H9 (cell line): ENCODE results near the gene ATP2B2. TPM values are rescaled to one million over a fixed set of nuclear protein-coding genes. Genes with fewer than 3 reads are reported as not detected.

Source experiments
- DNase-seq: peaks from one replicate; pipeline ENCODE4 v3.0.0-alpha.2; 2017
- H2AFZ ChIP-seq: one replicate; pipeline ENCODE4 v1.6.1; 2013; ENCODE audit warnings: mild to moderate bottlenecking, low read length, control low read depth, moderate library complexity
- H2AK5ac ChIP-seq: 2 replicates; pipeline ENCODE4 v1.6.1; 2013; ENCODE audit warnings: low read length, control low read depth, mixed read lengths; ENCODE audit not compliant: insufficient read length
- H2BK120ac ChIP-seq: one replicate; pipeline ENCODE4 v1.6.1; 2013; ENCODE audit warnings: low read depth, mild to moderate bottlenecking, low read length, control low read depth, inconsistent platforms; ENCODE audit not compliant: poor library complexity, severe bottlenecking
- H2BK12ac ChIP-seq: 2 replicates; pipeline ENCODE4 v1.6.1; 2013; ENCODE audit warnings: low read length, control low read depth, mixed read lengths, low read depth; ENCODE audit not compliant: insufficient read length
- H2BK15ac ChIP-seq: 2 replicates; pipeline ENCODE4 v1.6.1; 2013; ENCODE audit warnings: low read depth, low read length, control low read depth
- H2BK20ac ChIP-seq: one replicate; pipeline ENCODE4 v1.6.1; 2013; ENCODE audit warnings: low read depth, mild to moderate bottlenecking, low read length, control low read depth, inconsistent platforms; ENCODE audit not compliant: poor library complexity, severe bottlenecking
- H2BK5ac ChIP-seq: 2 replicates; pipeline ENCODE4 v1.6.1; 2013; ENCODE audit warnings: low read length, control low read depth, mixed read lengths; ENCODE audit not compliant: insufficient read length
- H3K14ac ChIP-seq: 2 replicates; pipeline ENCODE4 v1.6.1; 2013; ENCODE audit warnings: low read length, control low read depth; ENCODE audit not compliant: insufficient read depth
- H3K18ac ChIP-seq: 2 replicates; pipeline ENCODE4 v1.6.1; 2013; ENCODE audit warnings: low read depth, mild to moderate bottlenecking, mixed read lengths, low read length, control low read depth; ENCODE audit not compliant: insufficient read length
- H3K23ac ChIP-seq: 2 replicates; pipeline ENCODE4 v1.6.1; 2013; ENCODE audit warnings: low read length, control low read depth, mixed read lengths, low read depth; ENCODE audit not compliant: insufficient read length
- H3K23me2 ChIP-seq: 2 replicates; pipeline ENCODE4 v1.6.1; 2013; ENCODE audit warnings: low read depth, mild to moderate bottlenecking, mixed read lengths, low read length, control low read depth; ENCODE audit not compliant: insufficient read length, poor library complexity, severe bottlenecking
- H3K27ac ChIP-seq: 2 replicates; pipeline ENCODE4 v1.5.1; 2013; ENCODE audit warnings: low read length, control low read depth, mixed read lengths, low read depth; ENCODE audit not compliant: insufficient read length
- H3K27me3 ChIP-seq: 2 replicates; pipeline ENCODE4 v1.6.1; 2013; ENCODE audit warnings: low read length, control low read depth, inconsistent platforms; ENCODE audit not compliant: insufficient read depth
- H3K4ac ChIP-seq: 2 replicates; pipeline ENCODE4 v1.6.1; 2013; ENCODE audit warnings: low read depth, mild to moderate bottlenecking, control low read depth, inconsistent platforms, low read length, moderate library complexity
- H3K4me1 ChIP-seq: 2 replicates; pipeline ENCODE4 v1.6.1; 2013; ENCODE audit warnings: low read length, control low read depth, inconsistent platforms; ENCODE audit not compliant: insufficient read depth
- H3K4me2 ChIP-seq: 2 replicates; pipeline ENCODE4 v1.6.1; 2013; ENCODE audit warnings: low read length, control low read depth, mixed read lengths; ENCODE audit not compliant: insufficient read length, insufficient read depth
- H3K56ac ChIP-seq: 2 replicates; pipeline ENCODE4 v1.6.1; 2013; ENCODE audit warnings: low read depth, mild to moderate bottlenecking, mixed read lengths, low read length, control low read depth; ENCODE audit not compliant: insufficient read length
- H3K79me1 ChIP-seq: 2 replicates; pipeline ENCODE4 v1.6.1; 2013; ENCODE audit warnings: low read depth, mild to moderate bottlenecking, moderate library complexity, low read length, control low read depth, inconsistent platforms; ENCODE audit not compliant: insufficient read depth, poor library complexity, severe bottlenecking
- H3K79me2 ChIP-seq: 2 replicates; pipeline ENCODE4 v1.6.1; 2013; ENCODE audit warnings: low read length, control low read depth, inconsistent platforms; ENCODE audit not compliant: insufficient read depth
- H3K9ac ChIP-seq: 2 replicates; pipeline ENCODE4 v1.6.1; 2013; ENCODE audit warnings: low read length, control low read depth, mixed read lengths; ENCODE audit not compliant: insufficient read length; ENCODE audit errors: extremely low read depth
- H3K9me3 ChIP-seq: one replicate; pipeline ENCODE4 v1.6.1; 2013; ENCODE audit warnings: low read depth, low read length, inconsistent platforms; ENCODE audit not compliant: control insufficient read depth
- H3T11ph ChIP-seq: one replicate; pipeline ENCODE4 v1.6.1; 2013; ENCODE audit warnings: mild to moderate bottlenecking, low read length, control low read depth, inconsistent platforms
- H4K20me1 ChIP-seq: one replicate; pipeline ENCODE4 v1.6.1; 2013; ENCODE audit not compliant: control insufficient read depth, insufficient read length, insufficient read depth
- H4K5ac ChIP-seq: 2 replicates; pipeline ENCODE4 v1.6.1; 2013; ENCODE audit warnings: low read depth, mild to moderate bottlenecking, mixed read lengths, low read length, control low read depth; ENCODE audit not compliant: insufficient read length
- H4K8ac ChIP-seq: replicated peaks from 2 replicates; pipeline ENCODE4 v1.6.1; 2013; ENCODE audit warnings: low read length, control low read depth, mixed read lengths, low read depth; ENCODE audit not compliant: insufficient read length
- H4K91ac ChIP-seq: 2 replicates; pipeline ENCODE4 v1.6.1; 2013; ENCODE audit warnings: low read depth, mild to moderate bottlenecking, moderate library complexity, mixed read lengths, low read length, control low read depth; ENCODE audit not compliant: insufficient read length
- H3K27ac Mint-ChIP-seq, 3 experiments: 2 replicates in 2 of 3; 3 replicates in 1 of 3; pipeline ENCODE4 v1.8.0; 2020 to 2021; ENCODE audit warnings: mixed read lengths in 3 of 3, mild to moderate bottlenecking in 1 of 3, moderate library complexity in 1 of 3
- H3K27me3 Mint-ChIP-seq: 2 replicates; pipeline ENCODE4 v1.8.0; 2021; ENCODE audit warnings: low read depth, mild to moderate bottlenecking, moderate library complexity, mixed read lengths
- H3K36me3 Mint-ChIP-seq, 3 experiments: 2 replicates in 2 of 3; 3 replicates in 1 of 3; pipeline ENCODE4 v1.8.0; 2020 to 2021; ENCODE audit warnings: low read depth in 3 of 3, mixed read lengths in 3 of 3; ENCODE audit not compliant: insufficient read depth in 1 of 3
- H3K4me1 Mint-ChIP-seq, 2 experiments: 2 replicates each; pipeline ENCODE4 v1.8.0; 2020; ENCODE audit warnings: mixed read lengths in 2 of 2
- H3K4me3 Mint-ChIP-seq, 2 experiments: 2 replicates in 1 of 2; 3 replicates in 1 of 2; pipeline ENCODE4 v1.8.0; 2020 to 2021; ENCODE audit warnings: mild to moderate bottlenecking in 2 of 2, mixed read lengths in 2 of 2, moderate library complexity in 1 of 2
- H3K9me3 Mint-ChIP-seq, 2 experiments: 2 replicates in 1 of 2; 3 replicates in 1 of 2; pipeline ENCODE4 v1.8.0; 2020; ENCODE audit warnings: mild to moderate bottlenecking in 2 of 2, mixed read lengths in 2 of 2, moderate library complexity in 1 of 2
- WGBS: extraction: QIAGEN DNeasy Blood & Tissue Kit; methylation state at CpG from one replicate; pipeline ENCODE4 v1.1.7; 2013; ENCODE audit warnings: missing lambda C conversion rate, low lambda C conversion rate, mixed read lengths; ENCODE audit not compliant: insufficient read length; ENCODE audit errors: extremely low coverage; 5-methylcytosine and 5-hydroxymethylcytosine counted together
- total RNA-seq: library from RNA; stranded (reverse); gene quantifications from 2 replicates; pipeline ENCODE4 v1.2.1, GENCODE V29; 2021
- TF ChIP-seq, protein P1 (sequence below): fragments of 200-600 bp; sonication (generic); conservative IDR thresholded peaks from 3 replicates; pipeline ENCODE4 v1.8.0; 2021; ENCODE audit warnings: antibody characterized with exemption, mild to moderate bottlenecking

ATP2B2 gene
- total RNA-seq, 1 experiment from 2014 or later = 0.33 TPM

DNA sequence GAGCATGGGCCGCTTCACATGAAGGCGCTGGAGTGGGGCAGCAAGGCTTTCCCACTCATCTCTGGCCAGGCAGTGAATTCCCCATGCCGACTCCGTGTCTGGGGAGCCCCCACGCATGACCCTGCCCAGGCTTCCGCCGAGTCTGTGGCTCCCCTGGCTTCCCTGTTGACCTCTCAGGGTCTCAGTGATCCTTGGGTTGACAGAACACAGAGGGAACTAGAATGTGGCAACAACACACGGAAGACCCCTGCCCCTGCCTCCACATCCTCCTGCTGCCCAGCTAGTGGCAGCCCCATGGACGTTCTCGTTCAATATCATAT is 61.3 kb downstream of the ATP2B2 start:
- Histone ChIP-seq H3K9me3 (no peaks in the 10 kb centered on the region), H4K8ac (no peak overlapping the region), H2AK5ac (no peak overlapping the region), H3K23ac (no peak overlapping the region), H3T11ph (no peak overlapping the region), H3K27ac (no peak overlapping the region), H2BK12ac (no peak overlapping the region), H3K56ac (no peak overlapping the region), H3K4me2 (no peak overlapping the region), H2BK5ac (no peak overlapping the region), H4K20me1 (no peaks in the 10 kb centered on the region), H3K23me2 (no peaks in the 10 kb centered on the region), H3K14ac (no peak overlapping the region), H2BK120ac (no peak overlapping the region), H2BK20ac (no peak overlapping the region), H2AFZ (no peak overlapping the region), H3K9ac (no peak overlapping the region), H3K4me1 (peaks cover 3% of the 10 kb centered on the region; the same call in 1 of the 2 replicates), H3K79me1 (no peaks in the 10 kb centered on the region), H3K18ac (no peak overlapping the region), H3K4ac (no peak overlapping the region), H2BK15ac (no peak overlapping the region), H4K91ac (no peak overlapping the region), H3K27me3 (no peaks in the 10 kb centered on the region), H3K79me2 (no peaks in the 10 kb centered on the region), H4K5ac (no peak overlapping the region)
- Mint-ChIP-seq H3K9me3 (no peaks in the 10 kb centered on the region; a peak in 1 of 5 replicates), H3K27ac (no peak overlapping the region), H3K27me3 (peaks cover 4% of the 10 kb centered on the region), H3K4me1 (peaks cover 6% of the 10 kb centered on the region in 2 experiments), H3K36me3 (no peaks in the 10 kb centered on the region), H3K4me3 (no peak overlapping the region)
- TF ChIP-seq, protein P1, sequence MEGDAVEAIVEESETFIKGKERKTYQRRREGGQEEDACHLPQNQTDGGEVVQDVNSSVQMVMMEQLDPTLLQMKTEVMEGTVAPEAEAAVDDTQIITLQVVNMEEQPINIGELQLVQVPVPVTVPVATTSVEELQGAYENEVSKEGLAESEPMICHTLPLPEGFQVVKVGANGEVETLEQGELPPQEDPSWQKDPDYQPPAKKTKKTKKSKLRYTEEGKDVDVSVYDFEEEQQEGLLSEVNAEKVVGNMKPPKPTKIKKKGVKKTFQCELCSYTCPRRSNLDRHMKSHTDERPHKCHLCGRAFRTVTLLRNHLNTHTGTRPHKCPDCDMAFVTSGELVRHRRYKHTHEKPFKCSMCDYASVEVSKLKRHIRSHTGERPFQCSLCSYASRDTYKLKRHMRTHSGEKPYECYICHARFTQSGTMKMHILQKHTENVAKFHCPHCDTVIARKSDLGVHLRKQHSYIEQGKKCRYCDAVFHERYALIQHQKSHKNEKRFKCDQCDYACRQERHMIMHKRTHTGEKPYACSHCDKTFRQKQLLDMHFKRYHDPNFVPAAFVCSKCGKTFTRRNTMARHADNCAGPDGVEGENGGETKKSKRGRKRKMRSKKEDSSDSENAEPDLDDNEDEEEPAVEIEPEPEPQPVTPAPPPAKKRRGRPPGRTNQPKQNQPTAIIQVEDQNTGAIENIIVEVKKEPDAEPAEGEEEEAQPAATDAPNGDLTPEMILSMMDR = no peak
- no peak for DNase-seq
- WGBS = no CpG with 5 or more reads among the region's 10 CpGs
